Cardiac muscle cell (in vitro differentiated cells and primary cell): Measurements from ENCODE around the gene BEAN1. TPM values are rescaled to one million over a fixed set of nuclear protein-coding genes. Genes with fewer than 3 reads are reported as not detected.
"Not testable (repeated sequence)": the region's sequence is repeated elsewhere in the genome, so short reads cannot be mapped to it uniquely, and the experiment has no call there.

Experiments used
- DNase-seq, 2 donors: peaks; one replicate each; pipeline versions ENCODE4 v3.0.0 to v3.0.0-alpha.2; 2010 to 2017; ENCODE audit warnings: low read depth in 1 of 2, low spot score in 1 of 2
- H3K27ac ChIP-seq: fragments of 200-600 bp; sonication (generic); 2 replicates; pipeline ENCODE4 v1.5.1; 2016
- H3K27me3 ChIP-seq: fragments of 200-600 bp; sonication (generic); 2 replicates; pipeline ENCODE4 v1.6.0; 2016; ENCODE audit warnings: control low read depth
- H3K36me3 ChIP-seq: fragments of 200-600 bp; sonication (generic); 2 replicates; pipeline ENCODE4 v1.5.1; 2016; ENCODE audit warnings: control low read depth
- H3K4me1 ChIP-seq: fragments of 200-600 bp; sonication (generic); 2 replicates; pipeline ENCODE4 v1.8.1; 2017; ENCODE audit warnings: low read depth, mild to moderate bottlenecking, mixed run types
- H3K4me3 ChIP-seq: fragments of 200-600 bp; sonication (generic); 2 replicates; pipeline ENCODE4 v1.5.1; 2016; ENCODE audit warnings: mild to moderate bottlenecking
- H3K9me3 ChIP-seq: fragments of 200-600 bp; sonication (generic); 2 replicates; pipeline ENCODE4 v1.5.1; 2017; ENCODE audit warnings: low read depth, mild to moderate bottlenecking, control low read depth
- polyA plus RNA-seq: library from polyadenylated mRNA; unstranded; fragments of >200 nt; fragmentation: Nextera tagmentation; extraction: Ambion mirVana; gene quantifications from 2 replicates; pipeline ENCODE4 v1.2.1, GENCODE V29; 2016
- total RNA-seq: library from RNA; depleted of rRNA; stranded (reverse); fragments of >200 nt; gene quantifications from 2 replicates; pipeline ENCODE4 v1.2.3, GENCODE V29; 2016
- TF ChIP-seq, protein P1 (sequence below): IDR thresholded peaks from 2 replicates; pipeline ENCODE4 v1.5.1; 2012; ENCODE audit warnings: low read depth, mild to moderate bottlenecking, low read length

Gene BEAN1
- total and polyA plus RNA-seq, 2 experiments from 2014 or later = 1.2 to 2.9 TPM

DNA sequence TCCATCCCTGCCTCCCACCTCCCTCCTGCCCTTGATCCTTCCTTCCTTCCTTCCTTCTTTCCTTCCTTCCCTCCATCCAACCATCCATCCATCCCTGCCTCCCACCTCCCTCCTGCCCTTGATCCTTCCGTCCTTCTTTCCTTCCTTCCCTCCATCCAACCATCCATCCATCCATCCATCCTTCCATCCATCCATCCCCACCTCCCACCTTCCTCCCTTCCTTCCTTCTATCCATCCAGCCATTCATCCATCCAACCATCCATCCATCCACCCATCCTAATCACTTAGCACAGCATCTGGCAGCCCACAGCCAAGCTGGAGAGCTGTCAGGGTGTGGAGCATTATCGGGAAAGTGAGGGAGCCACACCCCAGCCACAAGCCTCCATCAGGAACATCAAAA is 68.3 kb downstream of the BEAN1 start:
- H3K4me1 ChIP-seq = no peaks in the 10 kb centered on the region
- TF ChIP-seq, protein P1, sequence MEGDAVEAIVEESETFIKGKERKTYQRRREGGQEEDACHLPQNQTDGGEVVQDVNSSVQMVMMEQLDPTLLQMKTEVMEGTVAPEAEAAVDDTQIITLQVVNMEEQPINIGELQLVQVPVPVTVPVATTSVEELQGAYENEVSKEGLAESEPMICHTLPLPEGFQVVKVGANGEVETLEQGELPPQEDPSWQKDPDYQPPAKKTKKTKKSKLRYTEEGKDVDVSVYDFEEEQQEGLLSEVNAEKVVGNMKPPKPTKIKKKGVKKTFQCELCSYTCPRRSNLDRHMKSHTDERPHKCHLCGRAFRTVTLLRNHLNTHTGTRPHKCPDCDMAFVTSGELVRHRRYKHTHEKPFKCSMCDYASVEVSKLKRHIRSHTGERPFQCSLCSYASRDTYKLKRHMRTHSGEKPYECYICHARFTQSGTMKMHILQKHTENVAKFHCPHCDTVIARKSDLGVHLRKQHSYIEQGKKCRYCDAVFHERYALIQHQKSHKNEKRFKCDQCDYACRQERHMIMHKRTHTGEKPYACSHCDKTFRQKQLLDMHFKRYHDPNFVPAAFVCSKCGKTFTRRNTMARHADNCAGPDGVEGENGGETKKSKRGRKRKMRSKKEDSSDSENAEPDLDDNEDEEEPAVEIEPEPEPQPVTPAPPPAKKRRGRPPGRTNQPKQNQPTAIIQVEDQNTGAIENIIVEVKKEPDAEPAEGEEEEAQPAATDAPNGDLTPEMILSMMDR = no peak
- H3K27ac ChIP-seq = no peak overlapping the region
- H3K4me3 ChIP-seq = no peak overlapping the region
- H3K9me3 ChIP-seq = no peaks in the 10 kb centered on the region
- no peaks in the 10 kb centered on the region for H3K36me3 ChIP-seq
- no peak for DNase-seq
- no peaks in the 10 kb centered on the region for H3K27me3 ChIP-seq

DNA sequence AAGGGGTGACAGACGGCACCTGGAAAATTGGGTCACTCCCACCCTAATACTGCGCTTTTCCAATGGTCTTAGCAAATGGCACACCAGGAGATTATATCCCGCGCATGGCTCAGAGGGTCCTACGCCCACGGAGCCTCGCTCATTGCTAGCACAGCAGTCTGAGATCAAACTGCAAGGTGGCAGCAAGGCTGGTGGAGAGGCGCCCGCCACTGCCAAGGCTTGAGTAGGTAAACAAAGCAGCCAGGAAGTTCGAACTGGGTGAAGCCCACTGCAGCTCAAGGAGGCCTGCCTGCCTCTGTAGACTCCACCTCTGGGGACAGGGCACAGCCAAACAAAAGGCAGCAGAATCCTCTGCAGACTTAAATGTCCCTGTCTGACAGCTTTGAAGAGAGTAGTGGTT is 69.1 kb downstream of the BEAN1 start:
- not testable (repeated sequence) for H3K9me3 ChIP-seq, DNase-seq, H3K36me3 ChIP-seq, H3K27ac ChIP-seq, H3K4me1 ChIP-seq, H3K27me3 ChIP-seq, H3K4me3 ChIP-seq

DNA sequence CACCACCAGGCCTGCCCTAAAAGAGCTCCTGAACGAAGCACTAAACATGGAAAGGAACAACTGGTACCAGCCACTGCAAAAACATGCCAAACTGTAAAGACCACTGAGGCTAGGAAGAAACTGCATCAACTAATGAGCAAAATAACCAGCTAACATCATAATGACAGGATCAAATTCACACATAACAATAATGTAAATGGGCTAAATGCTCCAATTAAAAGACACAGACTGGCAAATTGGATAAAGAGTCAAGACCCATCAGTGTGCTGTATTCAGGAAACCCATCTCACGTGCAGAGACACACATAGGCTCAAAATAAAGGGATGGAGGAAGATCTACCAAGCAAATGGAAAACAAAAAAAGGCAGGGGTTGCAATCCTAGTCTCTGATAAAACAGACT is 70.8 kb downstream of the BEAN1 start:
- not testable (repeated sequence) for H3K36me3 ChIP-seq, H3K9me3 ChIP-seq, H3K4me1 ChIP-seq, DNase-seq, H3K27me3 ChIP-seq, H3K27ac ChIP-seq, H3K4me3 ChIP-seq

DNA sequence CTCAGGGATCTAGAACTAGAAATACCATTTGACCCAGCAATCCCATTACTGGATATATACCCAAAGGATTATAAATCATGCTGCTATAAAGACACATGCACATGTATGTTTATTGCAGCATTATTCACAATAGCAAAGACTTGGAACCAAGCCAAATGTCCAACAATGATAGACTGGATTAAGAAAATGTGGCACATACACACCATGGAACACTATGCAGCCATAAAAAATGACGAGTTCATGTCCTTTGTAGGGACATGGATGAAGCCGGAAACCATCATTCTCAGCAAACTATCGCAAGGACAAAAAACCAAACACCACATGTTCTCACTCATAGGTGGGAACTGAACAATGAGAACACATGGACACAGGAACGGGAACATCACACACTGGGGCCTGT is 74.5 kb downstream of the BEAN1 start:
- H3K4me3 ChIP-seq, H3K36me3 ChIP-seq, H3K4me1 ChIP-seq, H3K27me3 ChIP-seq, H3K27ac ChIP-seq, DNase-seq, H3K9me3 ChIP-seq: not testable (repeated sequence)

DNA sequence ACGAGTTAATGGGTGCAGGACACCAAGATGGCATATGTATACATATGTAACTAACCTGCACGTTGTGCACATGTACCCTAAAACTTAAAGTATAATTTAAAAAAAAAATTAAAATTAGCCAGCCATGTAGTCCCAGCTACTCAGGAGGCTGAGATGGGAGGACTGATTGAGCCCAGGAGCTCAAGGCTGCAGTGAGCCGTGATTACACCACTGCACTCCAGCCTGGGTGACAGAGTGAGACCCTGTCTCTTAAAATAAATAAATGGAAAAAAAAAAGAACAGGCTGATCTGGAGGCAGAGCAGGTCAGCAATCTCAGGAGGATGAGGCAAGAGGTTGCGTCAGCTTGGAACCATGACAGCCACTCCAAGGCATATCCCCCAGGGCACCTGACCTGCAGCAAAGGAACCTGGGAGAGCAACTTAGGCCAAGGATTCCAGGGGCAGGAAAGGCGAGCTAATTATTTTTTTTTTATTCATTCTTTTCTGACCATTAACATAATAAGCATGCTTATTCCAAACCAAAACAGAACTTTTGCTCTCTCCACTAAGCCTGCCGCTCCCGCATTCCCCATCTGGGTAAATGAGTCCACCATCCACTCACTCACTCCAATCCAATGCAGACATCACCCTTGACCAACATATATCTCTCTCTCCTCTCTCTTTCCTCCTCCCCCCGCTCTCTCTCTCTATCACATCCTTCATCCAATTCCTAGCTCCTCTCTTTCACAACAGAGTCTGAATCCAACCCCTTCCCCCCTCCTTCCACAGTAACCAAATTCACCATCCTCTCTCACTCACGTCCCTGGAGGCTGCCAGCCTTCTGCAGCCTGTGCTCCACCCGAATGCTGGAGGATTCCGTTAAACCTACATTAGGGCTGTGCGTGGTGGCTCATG is 75.2 kb downstream of the BEAN1 start:
- no peak overlapping the region for H3K27ac ChIP-seq
- no peaks in the 10 kb centered on the region for H3K4me1 ChIP-seq
- TF ChIP-seq, protein P1 = no peak
- no peak overlapping the region for H3K4me3 ChIP-seq
- no peaks in the 10 kb centered on the region for H3K36me3 ChIP-seq
- peak in 1 of 2 donors; percentile 78 for DNase-seq
- no peaks in the 10 kb centered on the region for H3K27me3 ChIP-seq
- H3K9me3 ChIP-seq = no peaks in the 10 kb centered on the region

DNA sequence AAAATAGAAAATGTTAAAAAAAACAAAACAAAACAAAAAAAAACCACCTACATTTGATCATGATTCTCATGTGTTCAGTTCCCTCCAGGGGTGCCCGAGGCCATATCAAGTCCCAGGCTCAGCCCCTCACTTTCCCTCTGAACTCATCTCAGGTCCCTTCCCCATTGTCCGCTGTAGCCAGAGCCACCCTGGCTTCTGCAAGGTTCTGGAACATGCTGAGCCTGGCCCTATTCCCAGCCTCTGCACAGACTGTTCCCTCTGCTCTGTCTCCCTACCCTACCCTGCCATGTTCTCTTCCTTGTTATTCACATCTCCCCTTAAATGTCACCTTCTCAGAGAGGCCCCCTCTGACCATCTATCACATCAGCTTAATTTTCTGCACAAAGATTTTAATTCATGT is 75.9 kb downstream of the BEAN1 start:
- TF ChIP-seq, protein P1 = no peak

DNA sequence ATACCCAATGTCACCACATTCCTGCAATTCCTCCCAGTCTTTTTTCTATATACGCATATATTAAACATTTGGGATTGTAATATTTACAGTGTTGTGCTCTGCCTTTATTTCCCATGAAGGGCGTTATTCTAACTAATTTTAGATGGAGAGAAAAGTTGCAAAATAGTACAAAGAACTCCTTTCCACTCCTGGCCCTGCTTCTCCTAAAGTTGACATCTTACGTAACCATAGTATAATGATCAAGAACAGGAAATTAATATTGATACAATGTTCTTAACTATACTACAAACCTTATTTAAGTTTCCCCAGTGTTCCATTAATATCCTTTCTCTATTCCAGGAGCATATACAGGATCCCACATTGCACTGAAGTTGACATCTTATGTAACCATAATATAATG is 76.5 kb downstream of the BEAN1 start:
- Histone ChIP-seq H3K4me3 (no peak overlapping the region), H3K27me3 (no peaks in the 10 kb centered on the region), H3K27ac (no peak overlapping the region), H3K4me1 (no peaks in the 10 kb centered on the region), H3K36me3 (no peaks in the 10 kb centered on the region), H3K9me3 (no peaks in the 10 kb centered on the region)
- DNase-seq = no peak
- TF ChIP-seq, protein P1 = no peak

More for the DNA sequence above, 75.9 kb downstream of the BEAN1 start:
- Histone ChIP-seq H3K9me3 (no peaks in the 10 kb centered on the region), H3K27me3 (no peaks in the 10 kb centered on the region), H3K4me1 (no peaks in the 10 kb centered on the region), H3K36me3 (no peaks in the 10 kb centered on the region), H3K27ac (no peak overlapping the region), H3K4me3 (no peak overlapping the region)
- no peak for DNase-seq
